Endodermal cell (in vitro differentiated cells): Measurements from ENCODE around the gene PLXNB3. TPM values are rescaled to one million over a fixed set of nuclear protein-coding genes. Genes with fewer than 3 reads are reported as not detected.
"Not testable (repeated sequence)": the region's sequence is repeated elsewhere in the genome, so short reads cannot be mapped to it uniquely, and the experiment has no call there.

Experiments used
- DNase-seq: peaks from one replicate; pipeline ENCODE4 v3.0.0-alpha.2; 2017
- H3K27ac ChIP-seq: 2 replicates; pipeline ENCODE4 v1.5.1; 2013; ENCODE audit warnings: mild to moderate bottlenecking, low read depth, low read length, moderate library complexity
- H3K27me3 ChIP-seq: 2 replicates; pipeline ENCODE4 v1.6.1; 2013; ENCODE audit warnings: mild to moderate bottlenecking, low read length, moderate library complexity; ENCODE audit not compliant: insufficient read depth, control insufficient read depth, poor library complexity, severe bottlenecking
- H3K36me3 ChIP-seq: 2 replicates; pipeline ENCODE4 v1.7.0; 2013; ENCODE audit warnings: mild to moderate bottlenecking, low read length, moderate library complexity; ENCODE audit not compliant: control insufficient read depth, insufficient read depth
- H3K4me1 ChIP-seq: one replicate; pipeline ENCODE4 v1.7.0; 2013; ENCODE audit warnings: low read length; ENCODE audit not compliant: control insufficient read depth, insufficient read depth
- H3K4me3 ChIP-seq: 2 replicates; pipeline ENCODE4 v1.5.1; 2013; ENCODE audit warnings: mild to moderate bottlenecking, low read length, moderate library complexity
- H3K9ac ChIP-seq: 2 replicates; pipeline ENCODE4 v1.6.1; 2013; ENCODE audit warnings: mild to moderate bottlenecking, low read length, moderate library complexity; ENCODE audit not compliant: poor library complexity, severe bottlenecking; ENCODE audit errors: extremely low read depth
- H3K9me3 ChIP-seq: 2 replicates; pipeline ENCODE4 v1.6.1; 2013; ENCODE audit warnings: mild to moderate bottlenecking, low read length, moderate library complexity; ENCODE audit not compliant: control insufficient read depth
- H3K27ac Mint-ChIP-seq: 2 replicates; pipeline ENCODE4 v1.8.0; 2020; ENCODE audit warnings: mixed read lengths
- H3K27me3 Mint-ChIP-seq: 2 replicates; pipeline ENCODE4 v1.8.0; 2021; ENCODE audit warnings: mild to moderate bottlenecking, mixed read lengths; ENCODE audit not compliant: insufficient read depth
- H3K36me3 Mint-ChIP-seq: 2 replicates; pipeline ENCODE4 v1.8.0; 2020; ENCODE audit warnings: low read depth, mixed read lengths
- H3K4me1 Mint-ChIP-seq: 2 replicates; pipeline ENCODE4 v1.8.0; 2020; ENCODE audit warnings: mixed read lengths
- H3K4me3 Mint-ChIP-seq: 2 replicates; pipeline ENCODE4 v1.8.0; 2020; ENCODE audit warnings: mild to moderate bottlenecking, moderate library complexity, mixed read lengths
- H3K9me3 Mint-ChIP-seq: 2 replicates; pipeline ENCODE4 v1.8.0; 2020; ENCODE audit warnings: mild to moderate bottlenecking, mixed read lengths
- CTCF ChIP-seq: fragments of 200-600 bp; sonication (generic); conservative IDR thresholded peaks from 2 replicates; pipeline ENCODE4 v1.5.0; 2021; ENCODE audit warnings: antibody characterized with exemption, mild to moderate bottlenecking
- WGBS, 2 experiments: methylation state at CpG; one replicate each; pipeline versions ENCODE4 v1.1.5 to v1.1.7; 2013; ENCODE audit warnings: missing lambda C conversion rate in 2 of 2, mixed read lengths in 1 of 2; ENCODE audit not compliant: insufficient coverage in 1 of 2, insufficient read length in 1 of 2; 5-methylcytosine and 5-hydroxymethylcytosine counted together
- total RNA-seq, 2 donors: library from RNA; stranded (reverse); fragmentation: NEBNext Ultra II Directional in 1 of 2; extraction: Animal tissue kit (Norgen Biotek cat#: 25700) in 1 of 2; gene quantifications; 2 replicates in 1 of 2; 3 replicates in 1 of 2; pipeline ENCODE4 v1.2.1, GENCODE V29; 2021

The PLXNB3 gene
- total RNA-seq, 2 donors from 2014 or later, result 1.1 TPM

DNA sequence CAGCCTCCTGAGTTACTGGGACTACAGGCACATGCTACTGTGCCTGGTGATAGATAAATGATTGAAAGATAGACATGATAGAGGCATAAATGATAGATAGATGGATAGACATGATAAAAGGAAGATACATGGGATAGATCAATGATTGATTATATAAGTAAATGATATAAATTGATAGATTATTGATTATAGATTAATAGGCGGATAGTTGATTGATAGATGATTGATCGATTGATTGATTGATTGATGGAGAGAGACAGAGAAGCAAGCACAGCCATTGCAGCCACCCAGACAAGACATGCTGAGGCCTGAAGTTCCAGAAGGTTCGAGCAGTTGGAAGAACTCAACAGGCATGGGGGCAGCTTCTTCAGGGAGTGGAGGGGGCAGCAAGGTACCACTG lies 17.7 kb upstream of the PLXNB3 start:
- no peak overlapping the region for H3K9ac ChIP-seq
- no peak overlapping the region for H3K27ac ChIP-seq
- H3K36me3 Mint-ChIP-seq, result no peaks in the 10 kb centered on the region
- no peaks in the 10 kb centered on the region for H3K36me3 ChIP-seq
- H3K4me3 Mint-ChIP-seq, result no peak overlapping the region
- H3K27me3 ChIP-seq, result no peaks in the 10 kb centered on the region
- no peaks in the 10 kb centered on the region for H3K4me1 ChIP-seq
- DNase-seq, result no peak
- no peaks in the 10 kb centered on the region for H3K9me3 ChIP-seq
- peaks cover 59% of the 10 kb centered on the region for H3K9me3 Mint-ChIP-seq
- peaks cover 11% of the 10 kb centered on the region for H3K27me3 Mint-ChIP-seq
- no peak for TF ChIP-seq CTCF
- 75 to 89% methylated on average over 1 to 3 of the region's 3 CpGs for WGBS, 2 experiments
- H3K4me3 ChIP-seq, result no peak overlapping the region
- no peaks in the 10 kb centered on the region for H3K4me1 Mint-ChIP-seq
- no peak overlapping the region for H3K27ac Mint-ChIP-seq

- WGBS, 2 experiments, result 92 to 96% methylated on average over 2 to 5 of the region's 6 CpGs
- H3K4me1 Mint-ChIP-seq, H3K9ac ChIP-seq, H3K27ac Mint-ChIP-seq, H3K27ac ChIP-seq, H3K4me3 ChIP-seq, H3K4me3 Mint-ChIP-seq, H3K36me3 ChIP-seq, H3K4me1 ChIP-seq, H3K27me3 ChIP-seq, H3K9me3 ChIP-seq, H3K36me3 Mint-ChIP-seq: not testable (repeated sequence)
- Mint-ChIP-seq H3K9me3 (peaks cover 64% of the 10 kb centered on the region), H3K27me3 (peaks cover 11% of the 10 kb centered on the region)
- DNase-seq, result peak; percentile 4
These were observed 17.1 kb upstream of the PLXNB3 start for GRCh38 chrX:153746991-153747390.

GRCh38 chrX:153749017-153749416 lies 15.0 kb upstream of the PLXNB3 start:
- not testable (repeated sequence) for H3K27ac Mint-ChIP-seq, H3K27me3 ChIP-seq, DNase-seq, H3K4me1 ChIP-seq, H3K4me3 Mint-ChIP-seq, H3K36me3 ChIP-seq, H3K4me1 Mint-ChIP-seq, H3K9me3 ChIP-seq, H3K27ac ChIP-seq, H3K9ac ChIP-seq, H3K4me3 ChIP-seq, H3K36me3 Mint-ChIP-seq
- WGBS, 2 experiments, result 79 to 92% methylated on average over 3 to 7 of the region's 7 CpGs
- Mint-ChIP-seq H3K9me3 (peaks cover 73% of the 10 kb centered on the region), H3K27me3 (peaks cover 11% of the 10 kb centered on the region)

DNA sequence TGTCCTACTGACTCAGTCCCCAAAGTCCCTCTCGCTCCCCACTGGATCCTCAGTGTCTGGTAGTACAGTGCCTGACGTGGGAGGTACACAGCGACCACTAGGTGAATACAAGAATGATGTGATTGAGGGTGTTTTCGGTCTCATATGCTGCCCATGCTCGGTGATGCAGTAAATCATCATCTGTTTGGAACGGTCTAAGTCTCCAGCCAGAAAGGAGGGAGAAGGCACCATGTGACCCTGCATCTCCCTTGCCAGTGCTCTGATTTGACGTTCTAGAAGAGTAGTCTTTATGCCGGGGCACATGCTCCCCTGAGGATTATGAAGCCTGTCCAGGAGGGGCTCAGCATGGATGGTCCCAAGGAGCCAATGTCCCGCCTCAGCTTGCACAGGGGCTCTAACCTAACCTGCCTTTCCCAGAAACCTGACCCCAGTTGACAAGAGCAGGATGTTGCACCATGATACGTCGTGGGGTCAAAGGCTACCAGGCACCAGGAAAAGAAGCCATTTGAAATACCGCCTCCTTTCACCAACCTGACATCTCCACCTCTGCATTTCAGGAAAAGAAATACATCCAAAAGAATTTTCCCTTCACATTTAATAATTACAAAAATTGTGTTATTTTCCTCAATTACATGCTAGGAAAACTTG lies 13.8 kb upstream of the PLXNB3 start:
- Histone ChIP-seq H3K27me3 (no peaks in the 10 kb centered on the region), H3K27ac (no peak overlapping the region), H3K4me3 (no peak overlapping the region), H3K9me3 (no peaks in the 10 kb centered on the region), H3K36me3 (no peaks in the 10 kb centered on the region), H3K4me1 (no peaks in the 10 kb centered on the region), H3K9ac (no peak overlapping the region)
- no peaks in the 10 kb centered on the region for H3K36me3 Mint-ChIP-seq
- peaks cover 73% of the 10 kb centered on the region for H3K9me3 Mint-ChIP-seq
- no peak for TF ChIP-seq CTCF
- WGBS, 2 experiments, result 96 to 100% methylated on average over 1 to 12 of the region's 12 CpGs
- peak; percentile 32 for DNase-seq
- H3K4me3 Mint-ChIP-seq, result no peak overlapping the region
- H3K27me3 Mint-ChIP-seq, result peaks cover 11% of the 10 kb centered on the region
- no peak overlapping the region for H3K27ac Mint-ChIP-seq
- H3K4me1 Mint-ChIP-seq, result no peaks in the 10 kb centered on the region
